ENCODE results near the gene RAPGEF5.

DNA sequence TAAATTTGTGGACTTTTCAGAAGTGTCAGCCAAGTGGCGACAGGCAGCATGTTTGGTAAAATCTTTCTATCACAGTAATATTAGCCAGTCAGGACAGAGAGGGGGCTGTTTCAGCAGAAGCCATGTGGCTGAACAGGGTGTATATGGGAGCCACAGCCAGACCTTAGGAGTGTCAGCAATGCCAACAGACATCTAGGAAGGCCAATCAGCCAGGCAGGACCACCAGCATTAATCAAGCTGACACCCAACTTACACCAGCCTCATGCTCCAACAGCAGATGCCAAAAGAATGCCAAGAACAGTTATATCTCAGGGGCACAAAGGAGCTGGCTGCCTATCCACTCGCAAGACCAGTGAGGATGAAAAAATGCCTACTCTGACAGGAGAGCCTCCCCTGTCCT lies 54.8 kb downstream of the RAPGEF5 start:
- TF ChIP-seq, protein P1, sequence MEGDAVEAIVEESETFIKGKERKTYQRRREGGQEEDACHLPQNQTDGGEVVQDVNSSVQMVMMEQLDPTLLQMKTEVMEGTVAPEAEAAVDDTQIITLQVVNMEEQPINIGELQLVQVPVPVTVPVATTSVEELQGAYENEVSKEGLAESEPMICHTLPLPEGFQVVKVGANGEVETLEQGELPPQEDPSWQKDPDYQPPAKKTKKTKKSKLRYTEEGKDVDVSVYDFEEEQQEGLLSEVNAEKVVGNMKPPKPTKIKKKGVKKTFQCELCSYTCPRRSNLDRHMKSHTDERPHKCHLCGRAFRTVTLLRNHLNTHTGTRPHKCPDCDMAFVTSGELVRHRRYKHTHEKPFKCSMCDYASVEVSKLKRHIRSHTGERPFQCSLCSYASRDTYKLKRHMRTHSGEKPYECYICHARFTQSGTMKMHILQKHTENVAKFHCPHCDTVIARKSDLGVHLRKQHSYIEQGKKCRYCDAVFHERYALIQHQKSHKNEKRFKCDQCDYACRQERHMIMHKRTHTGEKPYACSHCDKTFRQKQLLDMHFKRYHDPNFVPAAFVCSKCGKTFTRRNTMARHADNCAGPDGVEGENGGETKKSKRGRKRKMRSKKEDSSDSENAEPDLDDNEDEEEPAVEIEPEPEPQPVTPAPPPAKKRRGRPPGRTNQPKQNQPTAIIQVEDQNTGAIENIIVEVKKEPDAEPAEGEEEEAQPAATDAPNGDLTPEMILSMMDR (optimal IDR thresholded peaks at IDR 0.05 in 1 of 3, IDR thresholded peaks at IDR 0.05 in 1 of 3, conservative IDR thresholded peaks at IDR 0.05 in 1 of 3; ENCODE audit: extremely low read depth in 1 of 3, insufficient read depth in 2 of 3, low read length in 3 of 3): no peak
- TF ChIP-seq EZH2 (IDR thresholded peaks at IDR 0.05; ENCODE audit: low read length): no peak

All from keratinocyte (primary cell).